HG02981 (cell line): ENCODE measurements around the gene LAMA2.

ENCODE experiments used
- ATAC-seq: cut with Tn5 transposase; IDR thresholded peaks from one replicate; pipeline ENCODE4 v1.9.1; 2021; ENCODE audit warnings: mild to moderate bottlenecking, moderate library complexity; ENCODE audit not compliant: unreplicated experiment

The LAMA2 gene

DNA sequence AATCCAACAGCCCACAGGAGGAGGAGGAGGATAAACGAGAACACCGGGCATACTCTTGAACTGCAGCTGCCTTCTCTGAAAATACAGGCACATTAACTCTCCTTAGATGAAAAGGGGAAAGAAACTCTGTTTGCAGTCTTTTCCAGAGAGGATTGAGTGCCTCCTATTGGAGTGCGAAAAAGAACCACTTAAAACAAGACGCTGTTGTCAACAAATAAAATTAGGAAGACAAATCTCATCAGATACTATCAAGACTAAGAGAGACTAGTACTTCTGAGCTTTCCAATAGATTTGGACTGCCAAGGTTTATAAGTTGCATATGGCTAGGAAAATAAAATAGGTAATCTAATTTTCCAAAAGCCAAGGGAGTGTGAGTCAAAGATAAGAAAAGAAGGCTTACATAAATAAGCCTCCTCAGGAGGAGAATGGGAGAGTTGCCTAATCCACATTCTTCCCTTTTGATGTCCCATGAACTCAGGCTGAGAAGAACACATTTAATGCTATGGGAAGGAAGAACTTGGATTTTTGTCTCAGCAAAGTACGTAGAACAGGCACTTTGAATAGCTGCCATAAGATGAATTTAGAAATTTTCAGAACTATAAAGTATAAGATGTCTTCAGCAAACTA is 672.4 kb downstream of the LAMA2 start:
- ATAC-seq, result no peak

DNA sequence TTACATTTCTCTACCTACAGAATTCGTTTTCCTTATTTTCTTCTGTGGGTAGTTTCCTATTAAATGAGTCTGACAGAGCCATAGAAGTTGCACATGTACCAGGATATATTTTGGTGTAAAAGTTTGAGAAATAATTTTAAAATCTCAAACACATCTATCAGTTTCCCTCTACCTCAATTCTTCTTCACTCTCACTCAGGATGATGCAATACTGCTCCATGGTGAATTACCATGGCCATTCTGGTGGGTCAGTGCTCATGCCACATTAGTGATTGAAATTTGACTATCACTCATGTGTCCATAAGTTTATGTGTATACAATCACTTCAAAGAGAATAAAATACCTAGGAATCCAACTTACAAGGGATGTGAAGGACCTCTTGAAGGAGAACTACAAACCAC is 675.3 kb downstream of the LAMA2 start:
- no peak for ATAC-seq

DNA sequence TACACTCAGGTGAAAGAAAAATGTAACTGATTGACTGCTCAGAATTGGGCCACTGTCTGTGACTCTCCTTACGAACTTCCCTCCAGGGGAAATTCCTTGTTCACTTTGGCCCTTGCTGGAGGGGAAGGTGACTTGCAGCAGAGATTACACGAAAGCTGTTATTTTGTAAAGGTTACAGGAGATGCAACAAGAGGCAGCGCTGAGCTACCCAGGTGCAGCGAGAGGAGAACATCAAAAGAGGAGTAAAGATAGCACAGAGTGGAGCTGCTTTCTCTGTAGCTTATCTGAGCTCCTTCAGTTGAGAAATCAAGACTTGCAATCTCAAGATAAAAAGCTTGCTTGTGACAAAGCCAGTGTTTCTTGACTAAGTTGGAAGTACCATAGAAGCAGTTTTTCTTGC is 682.4 kb downstream of the LAMA2 start:
- ATAC-seq, result no peak

GRCh38 chr6:129565811-129566210 is 682.9 kb downstream of the LAMA2 start:
- ATAC-seq, result no peak
